ENCODE data around the gene ATOSA.

The ATOSA gene, protein sequence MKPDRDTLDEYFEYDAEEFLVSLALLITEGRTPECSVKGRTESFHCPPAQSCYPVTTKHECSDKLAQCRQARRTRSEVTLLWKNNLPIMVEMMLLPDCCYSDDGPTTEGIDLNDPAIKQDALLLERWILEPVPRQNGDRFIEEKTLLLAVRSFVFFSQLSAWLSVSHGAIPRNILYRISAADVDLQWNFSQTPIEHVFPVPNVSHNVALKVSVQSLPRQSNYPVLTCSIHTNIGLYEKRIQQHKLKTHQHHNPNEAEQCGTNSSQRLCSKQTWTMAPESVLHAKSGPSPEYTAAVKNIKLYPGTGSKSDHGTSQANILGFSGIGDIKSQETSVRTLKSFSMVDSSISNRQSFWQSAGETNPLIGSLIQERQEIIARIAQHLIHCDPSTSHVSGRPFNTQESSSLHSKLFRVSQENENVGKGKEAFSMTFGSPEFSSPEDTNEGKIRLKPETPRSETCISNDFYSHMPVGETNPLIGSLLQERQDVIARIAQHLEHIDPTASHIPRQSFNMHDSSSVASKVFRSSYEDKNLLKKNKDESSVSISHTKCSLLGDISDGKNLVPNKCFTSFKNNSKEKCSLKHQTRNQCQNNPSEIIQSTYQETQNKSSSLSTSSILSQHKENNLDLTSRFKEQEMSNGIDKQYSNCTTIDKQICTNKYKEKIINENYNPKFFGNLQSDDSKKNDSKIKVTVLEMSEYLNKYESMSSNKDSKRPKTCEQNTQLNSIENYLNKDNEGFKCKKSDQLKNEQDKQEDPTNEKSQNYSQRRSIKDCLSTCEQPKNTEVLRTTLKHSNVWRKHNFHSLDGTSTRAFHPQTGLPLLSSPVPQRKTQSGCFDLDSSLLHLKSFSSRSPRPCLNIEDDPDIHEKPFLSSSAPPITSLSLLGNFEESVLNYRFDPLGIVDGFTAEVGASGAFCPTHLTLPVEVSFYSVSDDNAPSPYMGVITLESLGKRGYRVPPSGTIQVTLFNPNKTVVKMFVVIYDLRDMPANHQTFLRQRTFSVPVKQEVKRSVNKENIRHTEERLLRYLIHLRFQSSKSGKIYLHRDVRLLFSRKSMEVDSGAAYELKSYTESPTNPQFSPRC

DNA sequence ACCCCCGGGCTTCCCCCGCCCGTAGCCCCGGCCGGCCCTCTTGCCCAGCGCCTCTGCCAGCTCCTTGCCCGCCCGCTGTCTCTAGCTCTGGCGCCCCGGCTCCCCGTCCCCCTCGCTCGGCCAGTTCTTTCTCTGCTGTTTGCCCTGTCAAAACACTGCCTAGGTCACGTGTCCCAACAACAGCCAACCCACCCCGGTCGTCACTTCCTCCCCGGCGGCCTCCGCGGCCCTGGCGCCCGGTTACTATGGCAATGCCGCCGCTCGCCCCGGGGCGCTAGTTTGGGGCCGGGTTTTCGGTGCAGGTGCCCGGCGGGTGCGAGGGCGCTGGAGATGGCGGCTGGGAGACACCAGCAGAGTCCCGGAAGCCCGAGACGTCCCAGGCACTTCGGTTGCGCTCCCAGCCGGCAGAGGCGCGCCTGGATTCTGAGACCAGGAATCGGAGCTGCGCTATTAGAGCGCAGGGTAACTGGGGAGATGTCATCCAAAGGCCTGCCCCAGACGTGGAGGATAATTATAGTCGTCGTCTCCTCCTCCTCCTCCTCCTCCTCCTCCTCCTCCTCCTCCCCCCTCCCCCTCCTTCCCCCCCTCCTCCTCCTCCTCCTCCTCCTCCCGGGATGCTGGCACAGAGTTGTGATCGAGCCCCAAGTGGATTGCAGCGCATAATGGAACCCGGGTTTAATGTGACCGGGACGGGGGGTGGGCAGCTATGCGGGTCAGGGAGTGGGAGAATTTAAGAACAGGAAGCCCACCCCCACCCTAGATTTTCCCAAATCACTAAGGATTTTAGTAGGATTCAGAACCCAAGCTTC, at the start of gene ATOSA:
ATOSA (minus strand) TSS at position 157 of the 809 bp plus-strand sequence. CDS start 1,367 bp downstream, outside the sequence.
- Mint-ChIP-seq H3K36me3 (ENCODE audit: low read depth) (peaks cover 36% of the 10 kb centered on the region), H3K27ac (peak within 1 kb of the TSS; percentile 98), H3K4me1 (ENCODE audit: low read depth) (peaks cover 58% of the 10 kb centered on the region), H3K27me3 (no peaks in the 10 kb centered on the region), H3K4me3 (peak within 1 kb of the TSS; percentile 99), H3K9me3 (no peaks in the 10 kb centered on the region)
- peak; percentile 92 for DNase-seq

DNA sequence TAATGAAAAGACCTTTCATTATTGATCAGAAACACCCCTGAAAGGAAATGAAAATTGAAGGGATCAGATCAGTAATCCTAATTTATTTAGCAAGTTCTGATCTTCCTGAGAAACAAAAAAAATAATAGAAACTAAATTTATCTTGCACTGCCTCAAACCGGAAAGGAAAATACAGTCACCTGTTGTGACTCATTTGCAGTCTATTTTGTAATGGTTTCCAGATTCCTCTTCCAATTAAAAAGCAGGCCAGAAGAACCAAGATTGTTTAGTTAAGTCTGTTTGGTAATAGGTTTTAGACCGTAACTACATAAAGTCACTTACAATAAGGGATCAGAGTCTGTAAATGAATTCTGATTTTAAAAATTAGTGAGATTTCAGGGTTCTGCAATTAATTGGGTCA, 49.7 kb upstream of the ATOSA start:
- H3K27me3 Mint-ChIP-seq, result no peaks in the 10 kb centered on the region
- H3K4me3 Mint-ChIP-seq, result no peak overlapping the region
- no peak for DNase-seq
- H3K4me1 Mint-ChIP-seq (ENCODE audit: low read depth), result peaks cover 34% of the 10 kb centered on the region
- H3K9me3 Mint-ChIP-seq, result no peaks in the 10 kb centered on the region
- H3K36me3 Mint-ChIP-seq (ENCODE audit: low read depth), result no peaks in the 10 kb centered on the region
- H3K27ac Mint-ChIP-seq, result peak overlapping the region; percentile 18

DNA sequence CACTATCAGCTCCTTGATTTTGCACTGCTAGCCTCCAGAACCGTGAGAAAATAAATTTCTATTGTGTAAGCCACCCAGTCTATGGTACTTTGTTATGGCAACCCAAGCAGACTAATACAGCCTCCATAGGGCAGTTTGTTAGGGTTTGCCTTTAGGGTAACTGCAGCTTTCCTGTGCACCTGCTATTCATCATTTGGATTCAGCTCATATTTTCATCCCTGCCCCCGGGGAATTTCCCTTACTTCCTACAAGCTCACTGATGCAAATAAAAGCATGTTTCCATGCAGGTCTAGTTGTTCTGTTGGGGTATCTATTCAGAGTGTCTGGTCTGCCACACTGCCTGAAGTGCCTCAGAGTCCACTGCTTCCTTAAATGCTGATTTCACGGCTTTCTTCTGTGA, 48.6 kb upstream of the ATOSA start:
- no peak overlapping the region for H3K4me3 Mint-ChIP-seq
- H3K27me3 Mint-ChIP-seq, result no peaks in the 10 kb centered on the region
- DNase-seq, result no peak
- H3K36me3 Mint-ChIP-seq (ENCODE audit: low read depth), result no peaks in the 10 kb centered on the region
- H3K9me3 Mint-ChIP-seq, result no peaks in the 10 kb centered on the region
- peaks cover 34% of the 10 kb centered on the region for H3K4me1 Mint-ChIP-seq (ENCODE audit: low read depth)
- H3K27ac Mint-ChIP-seq, result no peak overlapping the region

DNA sequence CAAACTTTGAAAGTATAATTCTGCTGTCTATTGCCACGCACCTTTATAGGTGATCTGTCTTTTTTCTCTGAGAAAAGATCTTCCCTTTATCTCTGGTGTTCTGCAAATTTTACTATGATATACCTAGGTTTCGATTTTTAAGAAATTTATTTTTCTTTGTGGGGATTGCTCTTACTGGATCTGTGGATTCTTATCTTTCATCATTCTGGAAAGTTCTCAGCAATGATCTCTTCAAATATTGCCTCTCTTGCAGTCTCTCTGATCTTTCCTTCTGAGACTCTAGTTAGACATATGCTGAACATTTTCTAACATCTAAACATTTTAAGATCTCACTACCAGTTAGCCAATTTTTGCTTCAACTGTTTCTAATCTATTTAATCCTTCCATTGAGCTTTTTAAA, 47.0 kb upstream of the ATOSA start:
- Mint-ChIP-seq H3K27ac (no peak overlapping the region), H3K27me3 (no peaks in the 10 kb centered on the region), H3K9me3 (no peaks in the 10 kb centered on the region), H3K36me3 (ENCODE audit: low read depth) (no peaks in the 10 kb centered on the region), H3K4me1 (ENCODE audit: low read depth) (peaks cover 29% of the 10 kb centered on the region), H3K4me3 (no peak overlapping the region)
- no peak for DNase-seq

GRCh38 chr15:52718551-52718950, 39.4 kb upstream of the ATOSA start:
- H3K27me3 Mint-ChIP-seq, result no peaks in the 10 kb centered on the region
- H3K9me3 Mint-ChIP-seq, result no peaks in the 10 kb centered on the region
- H3K36me3 Mint-ChIP-seq (ENCODE audit: low read depth), result no peaks in the 10 kb centered on the region
- H3K4me1 Mint-ChIP-seq (ENCODE audit: low read depth), result no peaks in the 10 kb centered on the region
- H3K4me3 Mint-ChIP-seq, result no peak overlapping the region
- no peak for DNase-seq
- no peak overlapping the region for H3K27ac Mint-ChIP-seq

DNA sequence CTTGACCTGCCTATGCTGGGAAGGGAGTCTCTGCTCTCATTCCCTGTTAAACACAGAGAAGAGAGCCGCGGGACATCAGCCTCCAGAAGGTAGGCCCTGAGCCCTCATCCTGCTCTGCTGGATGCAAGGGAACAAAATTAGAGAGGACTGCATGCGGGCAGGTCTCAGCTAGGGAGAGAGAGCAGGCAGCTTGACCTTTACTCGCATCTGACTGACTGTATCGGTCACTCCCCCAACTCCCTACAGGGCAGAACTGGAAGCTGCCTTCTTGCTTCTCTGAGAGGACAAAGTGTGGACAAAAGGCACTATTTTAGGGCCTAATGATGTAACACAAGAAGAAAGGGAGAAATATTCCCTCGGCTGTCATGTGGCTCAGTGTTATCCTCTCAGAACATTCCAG, 38.7 kb upstream of the ATOSA start:
- Mint-ChIP-seq H3K4me3 (no peak overlapping the region), H3K4me1 (ENCODE audit: low read depth) (no peaks in the 10 kb centered on the region), H3K27ac (no peak overlapping the region), H3K9me3 (no peaks in the 10 kb centered on the region), H3K27me3 (no peaks in the 10 kb centered on the region), H3K36me3 (ENCODE audit: low read depth) (no peaks in the 10 kb centered on the region)
- no peak for DNase-seq

- Mint-ChIP-seq H3K4me3 (no peak overlapping the region), H3K9me3 (no peaks in the 10 kb centered on the region), H3K27ac (no peak overlapping the region), H3K4me1 (ENCODE audit: low read depth) (no peaks in the 10 kb centered on the region), H3K27me3 (no peaks in the 10 kb centered on the region), H3K36me3 (ENCODE audit: low read depth) (no peaks in the 10 kb centered on the region)
- DNase-seq, result no peak
Measured at GRCh38 chr15:52717481-52717880, 38.3 kb upstream of the ATOSA start.

GRCh38 chr15:52716536-52716935, 37.3 kb upstream of the ATOSA start:
- H3K9me3 Mint-ChIP-seq, result no peaks in the 10 kb centered on the region

DNA sequence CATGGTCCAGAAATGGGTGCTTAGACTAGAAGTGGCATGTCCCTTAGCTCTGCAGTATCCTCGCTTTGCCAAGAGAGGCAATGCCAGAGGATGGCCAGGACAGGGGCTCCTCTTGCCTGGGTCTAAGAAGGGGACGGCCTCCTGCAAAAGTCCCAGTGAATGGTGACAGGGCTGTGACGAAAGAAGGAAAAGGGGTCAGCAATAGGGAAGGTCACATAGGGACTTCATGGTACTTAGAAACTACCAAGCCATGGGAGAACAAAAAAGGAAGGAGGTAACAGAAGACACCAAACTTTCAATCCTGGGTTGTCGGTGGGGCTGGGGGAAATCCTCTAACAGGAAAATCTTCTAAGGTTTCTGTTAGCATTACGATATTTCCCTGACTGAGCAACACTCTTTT, 36.2 kb upstream of the ATOSA start:
- no peak for DNase-seq
- peaks cover 4% of the 10 kb centered on the region for H3K4me1 Mint-ChIP-seq (ENCODE audit: low read depth)
- no peaks in the 10 kb centered on the region for H3K9me3 Mint-ChIP-seq
- H3K27me3 Mint-ChIP-seq, result no peaks in the 10 kb centered on the region
- no peaks in the 10 kb centered on the region for H3K36me3 Mint-ChIP-seq (ENCODE audit: low read depth)
- no peak overlapping the region for H3K27ac Mint-ChIP-seq
- no peak overlapping the region for H3K4me3 Mint-ChIP-seq

More at GRCh38 chr15:52716536-52716935, 37.3 kb upstream of the ATOSA start:
- Mint-ChIP-seq H3K27ac (no peak overlapping the region), H3K4me3 (no peak overlapping the region), H3K36me3 (ENCODE audit: low read depth) (no peaks in the 10 kb centered on the region), H3K27me3 (no peaks in the 10 kb centered on the region), H3K4me1 (ENCODE audit: low read depth) (no peaks in the 10 kb centered on the region)
- DNase-seq, result no peak

GRCh38 chr15:52714968-52715367, 35.8 kb upstream of the ATOSA start:
- H3K9me3 Mint-ChIP-seq, result no peaks in the 10 kb centered on the region
- peaks cover 7% of the 10 kb centered on the region for H3K4me1 Mint-ChIP-seq (ENCODE audit: low read depth)
- DNase-seq, result no peak
- H3K27ac Mint-ChIP-seq, result no peak overlapping the region
- H3K36me3 Mint-ChIP-seq (ENCODE audit: low read depth), result no peaks in the 10 kb centered on the region
- H3K27me3 Mint-ChIP-seq, result no peaks in the 10 kb centered on the region
- H3K4me3 Mint-ChIP-seq, result no peak overlapping the region

DNA sequence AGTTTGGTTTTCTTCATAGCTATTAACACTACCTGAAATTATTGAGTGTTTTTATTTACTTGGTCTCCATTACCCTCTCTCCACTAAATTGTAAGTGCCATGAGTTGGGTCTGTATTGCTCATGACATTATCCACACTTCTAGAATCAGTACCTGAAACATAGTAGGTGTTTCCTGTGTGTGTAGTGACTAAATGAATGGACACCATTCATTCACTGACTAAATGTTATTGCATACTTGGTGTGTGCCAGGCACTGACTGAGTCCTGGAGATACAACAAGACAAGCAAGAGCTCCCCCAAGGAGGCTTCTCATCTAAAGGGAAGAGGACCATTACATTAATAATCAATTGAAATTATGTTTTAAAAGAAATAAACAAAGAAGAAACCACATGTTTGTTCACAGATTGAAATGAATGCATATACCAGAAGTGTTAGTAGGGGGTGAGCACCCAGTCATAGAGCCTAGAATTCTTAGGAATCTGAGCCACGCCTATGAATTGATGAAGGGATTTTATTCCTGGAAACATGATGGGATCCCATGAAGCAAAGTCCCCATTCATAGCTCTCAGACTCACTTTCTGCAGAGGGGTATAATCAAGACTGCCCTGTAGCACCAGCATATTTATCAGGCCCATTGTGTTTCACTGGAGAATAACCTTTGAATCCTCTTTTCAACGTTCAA, 31.7 kb upstream of the ATOSA start:
- DNase-seq, result no peak
- H3K36me3 Mint-ChIP-seq (ENCODE audit: low read depth), result no peaks in the 10 kb centered on the region
- no peaks in the 10 kb centered on the region for H3K27me3 Mint-ChIP-seq
- no peak overlapping the region for H3K4me3 Mint-ChIP-seq
- no peaks in the 10 kb centered on the region for H3K9me3 Mint-ChIP-seq
- H3K4me1 Mint-ChIP-seq (ENCODE audit: low read depth), result peaks cover 7% of the 10 kb centered on the region
- H3K27ac Mint-ChIP-seq, result peak overlapping the region; percentile 30

- Mint-ChIP-seq H3K4me3 (no peak overlapping the region), H3K27ac (peak overlapping the region; percentile 30), H3K36me3 (ENCODE audit: low read depth) (no peaks in the 10 kb centered on the region), H3K4me1 (ENCODE audit: low read depth) (peaks cover 7% of the 10 kb centered on the region), H3K27me3 (no peaks in the 10 kb centered on the region), H3K9me3 (no peaks in the 10 kb centered on the region)
- DNase-seq, result no peak
Measured at GRCh38 chr15:52710050-52710707, 31.0 kb upstream of the ATOSA start.

- no peak overlapping the region for H3K27ac Mint-ChIP-seq
- no peak for DNase-seq
- H3K4me1 Mint-ChIP-seq (ENCODE audit: low read depth), result peaks cover 7% of the 10 kb centered on the region
- H3K27me3 Mint-ChIP-seq, result no peaks in the 10 kb centered on the region
- no peaks in the 10 kb centered on the region for H3K36me3 Mint-ChIP-seq (ENCODE audit: low read depth)
- H3K4me3 Mint-ChIP-seq, result no peak overlapping the region
- H3K9me3 Mint-ChIP-seq, result no peaks in the 10 kb centered on the region
Measured at GRCh38 chr15:52709187-52709981, 30.2 kb upstream of the ATOSA start.
